Smooth muscle cell (in vitro differentiated cells): ENCODE data around the gene FHOD3. TPM values are rescaled to one million over a fixed set of nuclear protein-coding genes. Genes with fewer than 3 reads are reported as not detected.

ENCODE experiments used
- DNase-seq: peaks from one replicate; lab custom pipeline; 2025; ENCODE audit not compliant: unreplicated experiment; lab: John Stamatoyannopoulos, UW
- H2AFZ ChIP-seq: fragments of 200-600 bp; sonication (generic); 2 replicates; pipeline ENCODE4 v1.6.0; 2016; ENCODE audit warnings: antibody characterized with exemption, low read depth, mild to moderate bottlenecking
- H3F3A ChIP-seq: fragments of 200-600 bp; sonication (generic); 2 replicates; pipeline ENCODE4 v1.6.0; 2017; ENCODE audit warnings: antibody characterized with exemption, low read depth
- H3K27ac ChIP-seq: fragments of 200-600 bp; sonication (generic); 2 replicates; pipeline ENCODE4 v1.5.1; 2016; ENCODE audit warnings: low read depth, mild to moderate bottlenecking
- H3K27me3 ChIP-seq: fragments of 200-600 bp; sonication (generic); 2 replicates; pipeline ENCODE4 v1.6.1; 2016; ENCODE audit warnings: low read depth, mild to moderate bottlenecking
- H3K36me3 ChIP-seq: fragments of 200-600 bp; sonication (generic); 2 replicates; pipeline ENCODE4 v1.5.1; 2016; ENCODE audit warnings: low read depth
- H3K4me1 ChIP-seq: fragments of 200-600 bp; sonication (generic); 2 replicates; pipeline ENCODE4 v1.5.1; 2016; ENCODE audit warnings: low read depth
- H3K4me2 ChIP-seq: fragments of 200-600 bp; sonication (generic); 2 replicates; pipeline ENCODE4 v1.6.0; 2016; ENCODE audit warnings: mild to moderate bottlenecking
- H3K4me3 ChIP-seq: fragments of 200-600 bp; sonication (generic); 2 replicates; pipeline ENCODE4 v1.5.1; 2016; ENCODE audit warnings: mild to moderate bottlenecking
- H3K79me2 ChIP-seq: fragments of 200-600 bp; sonication (generic); 2 replicates; pipeline ENCODE4 v1.6.0; 2016; ENCODE audit warnings: low read depth, mild to moderate bottlenecking
- H3K9ac ChIP-seq: fragments of 200-600 bp; sonication (generic); 2 replicates; pipeline ENCODE4 v1.6.0; 2016; ENCODE audit warnings: low read depth
- H3K9me3 ChIP-seq: fragments of 200-600 bp; sonication (generic); replicated peaks from 2 replicates; pipeline ENCODE4 v1.5.1; 2016; ENCODE audit warnings: low read depth
- H4K20me1 ChIP-seq: fragments of 200-600 bp; sonication (generic); 2 replicates; pipeline ENCODE4 v1.6.0; 2016; ENCODE audit warnings: low read depth
- WGBS: methylation state at CpG from one replicate; pipeline ENCODE4 v1.1.7; 2016; ENCODE audit warnings: low lambda C conversion rate; 5-methylcytosine and 5-hydroxymethylcytosine counted together
- polyA plus RNA-seq: library from polyadenylated mRNA; unstranded; fragments of >200 nt; fragmentation: Nextera tagmentation; extraction: Ambion mirVana; gene quantifications from 2 replicates; pipeline ENCODE4 v1.2.1, GENCODE V29; 2016
- total RNA-seq: library from RNA; depleted of rRNA; stranded (reverse); fragments of >200 nt; gene quantifications from 2 replicates; pipeline ENCODE4 v1.2.3, GENCODE V29; 2014
- TF ChIP-seq, protein P1 (sequence below): fragments of 200-600 bp; sonication (generic); IDR thresholded peaks from 2 replicates; pipeline ENCODE4 v1.5.1; 2017; ENCODE audit warnings: borderline replicate concordance, mild to moderate bottlenecking, antibody characterized with exemption; ENCODE audit not compliant: insufficient read depth, poor library complexity, severe bottlenecking

The FHOD3 gene
- total and polyA plus RNA-seq, 2 experiments from 2014 or later, result 6.3 to 19.4 TPM

DNA sequence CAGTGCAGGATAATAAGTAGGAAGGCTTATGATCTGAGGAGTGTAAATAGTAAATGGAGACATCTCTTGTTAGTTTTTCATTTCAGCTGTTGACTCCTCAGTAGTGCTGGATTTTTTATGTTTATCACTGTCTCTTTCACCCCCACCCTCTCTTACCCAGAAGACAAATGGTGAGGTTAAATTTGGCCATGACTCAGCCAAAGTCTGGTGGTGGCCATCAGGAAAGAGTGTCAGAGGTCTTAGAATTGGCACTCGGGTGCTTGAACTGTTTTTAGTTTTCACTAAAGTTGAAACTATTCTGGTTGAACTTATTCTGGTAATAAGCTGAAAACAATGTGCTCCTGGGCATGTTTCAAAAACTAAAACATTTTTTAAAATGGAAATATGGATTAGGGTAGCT is 123.3 kb downstream of the FHOD3 start:
- Histone ChIP-seq H3K9me3 (no peaks in the 10 kb centered on the region), H3K36me3 (no peaks in the 10 kb centered on the region), H3K79me2 (peaks cover 12% of the 10 kb centered on the region), H3K9ac (no peak overlapping the region), H4K20me1 (no peaks in the 10 kb centered on the region), H3F3A (no peaks in the 10 kb centered on the region), H3K4me2 (peak overlapping the region; percentile 39), H3K4me3 (no peak overlapping the region), H3K27ac (peak overlapping the region; percentile 41), H2AFZ (no peak overlapping the region), H3K27me3 (no peaks in the 10 kb centered on the region), H3K4me1 (peaks cover 8% of the 10 kb centered on the region)
- TF ChIP-seq, protein P1, sequence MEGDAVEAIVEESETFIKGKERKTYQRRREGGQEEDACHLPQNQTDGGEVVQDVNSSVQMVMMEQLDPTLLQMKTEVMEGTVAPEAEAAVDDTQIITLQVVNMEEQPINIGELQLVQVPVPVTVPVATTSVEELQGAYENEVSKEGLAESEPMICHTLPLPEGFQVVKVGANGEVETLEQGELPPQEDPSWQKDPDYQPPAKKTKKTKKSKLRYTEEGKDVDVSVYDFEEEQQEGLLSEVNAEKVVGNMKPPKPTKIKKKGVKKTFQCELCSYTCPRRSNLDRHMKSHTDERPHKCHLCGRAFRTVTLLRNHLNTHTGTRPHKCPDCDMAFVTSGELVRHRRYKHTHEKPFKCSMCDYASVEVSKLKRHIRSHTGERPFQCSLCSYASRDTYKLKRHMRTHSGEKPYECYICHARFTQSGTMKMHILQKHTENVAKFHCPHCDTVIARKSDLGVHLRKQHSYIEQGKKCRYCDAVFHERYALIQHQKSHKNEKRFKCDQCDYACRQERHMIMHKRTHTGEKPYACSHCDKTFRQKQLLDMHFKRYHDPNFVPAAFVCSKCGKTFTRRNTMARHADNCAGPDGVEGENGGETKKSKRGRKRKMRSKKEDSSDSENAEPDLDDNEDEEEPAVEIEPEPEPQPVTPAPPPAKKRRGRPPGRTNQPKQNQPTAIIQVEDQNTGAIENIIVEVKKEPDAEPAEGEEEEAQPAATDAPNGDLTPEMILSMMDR, result no peak
- DNase-seq, result no peak
- WGBS, result 32% methylated on average over 1 of the region's 1 CpG

DNA sequence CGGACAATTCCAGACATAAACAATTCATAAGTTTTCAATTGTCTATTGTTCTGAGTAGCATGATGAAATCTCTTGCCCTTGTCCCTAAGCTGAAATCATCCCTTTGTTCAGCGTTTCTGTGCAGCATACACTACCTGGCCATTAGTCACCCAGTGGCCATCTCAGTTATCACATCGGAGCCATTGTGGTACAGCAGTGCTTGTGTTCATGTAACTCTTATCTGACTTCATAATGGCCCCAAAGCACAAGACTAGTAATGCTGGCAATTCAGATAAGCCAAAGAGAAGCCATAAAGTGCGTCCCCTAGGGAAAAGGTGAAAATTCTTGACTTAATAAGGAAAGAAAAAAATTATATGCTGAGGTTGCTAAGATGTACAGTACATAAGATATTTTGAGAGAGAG is 127.2 kb downstream of the FHOD3 start:
- Histone ChIP-seq H4K20me1 (no peaks in the 10 kb centered on the region), H3K4me3 (no peak overlapping the region), H3K9ac (no peak overlapping the region), H3K79me2 (no peaks in the 10 kb centered on the region), H3K9me3 (no peaks in the 10 kb centered on the region), H3F3A (no peaks in the 10 kb centered on the region), H3K4me1 (no peaks in the 10 kb centered on the region), H3K36me3 (no peaks in the 10 kb centered on the region), H2AFZ (no peak overlapping the region), H3K27me3 (no peaks in the 10 kb centered on the region), H3K4me2 (no peak overlapping the region), H3K27ac (peak overlapping the region; percentile 36)
- TF ChIP-seq, protein P1, result no peak
- WGBS, result 58% methylated on average over 4 of the region's 4 CpGs
- no peak for DNase-seq

- no peaks in the 10 kb centered on the region for H3K27me3 ChIP-seq
- H3K79me2 ChIP-seq, result no peaks in the 10 kb centered on the region
- no peak overlapping the region for H3K9ac ChIP-seq
- no peak overlapping the region for H2AFZ ChIP-seq
- H3K4me1 ChIP-seq, result peaks cover 5% of the 10 kb centered on the region
- H4K20me1 ChIP-seq, result no peaks in the 10 kb centered on the region
- H3K4me2 ChIP-seq, result no peak overlapping the region
- no peak overlapping the region for H3K4me3 ChIP-seq
- no peaks in the 10 kb centered on the region for H3F3A ChIP-seq
- H3K36me3 ChIP-seq, result no peaks in the 10 kb centered on the region
- TF ChIP-seq, protein P1, result no peak
- H3K9me3 ChIP-seq, result no peaks in the 10 kb centered on the region
- WGBS, result 53% methylated on average over 3 of the region's 3 CpGs
- H3K27ac ChIP-seq, result no peak overlapping the region
- DNase-seq, result no peak
Observed at GRCh38 chr18:36427369-36427768, 129.9 kb downstream of the FHOD3 start.

DNA sequence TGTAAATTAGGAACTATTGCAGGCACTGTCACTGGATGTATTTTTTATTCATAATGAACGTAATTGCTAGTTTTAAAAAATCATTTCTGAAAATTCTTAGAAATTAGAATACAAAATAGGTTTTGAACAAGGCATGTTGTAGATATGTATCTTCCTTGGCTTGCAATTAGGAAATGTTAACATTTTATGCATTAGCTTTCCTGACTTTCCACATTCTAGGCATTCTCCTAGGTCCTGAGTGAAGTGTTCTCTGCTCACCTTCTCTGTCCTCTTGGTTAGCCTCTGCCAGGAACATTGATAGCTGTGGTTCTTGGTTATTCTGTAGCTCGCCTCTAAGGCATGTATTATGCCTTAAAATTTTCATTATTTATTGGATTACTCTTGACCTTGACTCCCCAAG is 130.3 kb downstream of the FHOD3 start:
- Histone ChIP-seq H3K9ac (no peak overlapping the region), H3F3A (no peaks in the 10 kb centered on the region), H2AFZ (no peak overlapping the region), H3K27ac (no peak overlapping the region), H3K36me3 (no peaks in the 10 kb centered on the region), H4K20me1 (no peaks in the 10 kb centered on the region), H3K27me3 (no peaks in the 10 kb centered on the region), H3K79me2 (no peaks in the 10 kb centered on the region), H3K9me3 (no peaks in the 10 kb centered on the region), H3K4me3 (no peak overlapping the region), H3K4me1 (peaks cover 6% of the 10 kb centered on the region), H3K4me2 (no peak overlapping the region)
- TF ChIP-seq, protein P1, result no peak
- WGBS, result 92% methylated on average over 2 of the region's 2 CpGs
- DNase-seq, result no peak
